HCT116 (cell line): ENCODE data around the gene TPST1. TPM values are rescaled to one million over a fixed set of nuclear protein-coding genes. Genes with fewer than 3 reads are reported as not detected.
"Not testable (repeated sequence)": the region's sequence is repeated elsewhere in the genome, so short reads cannot be mapped to it uniquely, and the experiment has no call there.

Experiments used
- ATAC-seq: fragments of 200-7000 bp; cut with Tn5 transposase; 2 replicates; pipeline ENCODE4 v1.9.1; 2020; ENCODE audit warnings: mild to moderate bottlenecking, moderate library complexity
- BruUV-seq: library from RNA; stranded (reverse); fragments of 400-500 nt; replicated peaks from 2 replicates; lab custom pipeline; 2021; lab: Mats Ljungman, UMichigan
- CTCF ChIA-PET: fragments of 300-600 bp; sonication (Branson Sonifier 250); formaldehyde crosslinking; loops from one replicate; lab custom pipeline; 2021; ENCODE audit warnings: antibody characterized with exemption; lab: Charles Lee
- POLR2A ChIA-PET: fragments of 300-600, 350-600 bp; sonication (Branson Sonifier 250); formaldehyde crosslinking; loops from one replicate; lab custom pipeline; 2021; ENCODE audit warnings: antibody characterized with exemption; lab: Charles Lee
- RAD21 ChIA-PET, 2 experiments: fragments of 300-600 bp; sonication (Branson Sonifier 250); formaldehyde crosslinking; loops; one replicate each; lab custom pipeline; 2023; ENCODE audit warnings: low total read pairs in 2 of 2; ENCODE audit not compliant: uncharacterized antibody in 2 of 2, unreplicated experiment in 2 of 2, low non-redundant PET in 1 of 2; lab: Charles Lee
- DNase-seq: peaks from one replicate; pipeline ENCODE4 v3.0.0-alpha.2; 2010; ENCODE audit warnings: low read depth, low spot score
- H2AFZ ChIP-seq: fragments of 200-600 bp; shearing (Covaris generic), sonication (generic); 2 replicates; pipeline ENCODE4 v1.6.1; 2017; ENCODE audit warnings: low read depth, mixed run types, mixed read lengths, antibody characterized with exemption, low read length; ENCODE audit not compliant: poor library complexity, severe bottlenecking
- H3K27ac ChIP-seq: 2 replicates; pipeline ENCODE4 v1.5.1; 2012; ENCODE audit warnings: low read depth, low read length
- H3K27me3 ChIP-seq: fragments of 200-600 bp; sonication (generic); 2 replicates; pipeline ENCODE4 v1.6.1; 2016; ENCODE audit warnings: mixed run types, low read length, mixed read lengths; ENCODE audit not compliant: insufficient read depth
- H3K36me3 ChIP-seq, 2 experiments: fragments of 200-500 bp in 1 of 2; fragments of 200-600 bp in 1 of 2; sonication (Bioruptor generic) in 1 of 2; sonication (generic) in 1 of 2; 2 replicates each; pipeline versions ENCODE4 v1.5.1 to v1.6.1; 2014 to 2016; ENCODE audit warnings: low read length in 2 of 2, inconsistent platforms in 1 of 2, mixed read lengths in 1 of 2, mixed run types in 1 of 2; ENCODE audit not compliant: insufficient read depth in 2 of 2, control insufficient read depth in 1 of 2
- H3K4me1 ChIP-seq, 2 experiments: fragments of 200-600 bp in 1 of 2; sonication (generic) in 1 of 2; 2 replicates each; pipeline versions ENCODE4 v1.5.1 to v1.6.1; 2012 to 2017; ENCODE audit warnings: low read length in 2 of 2, inconsistent platforms in 1 of 2, mild to moderate bottlenecking in 1 of 2, mixed read lengths in 1 of 2, mixed run types in 1 of 2, moderate library complexity in 1 of 2; ENCODE audit not compliant: insufficient read depth in 2 of 2, control insufficient read depth in 1 of 2
- H3K4me2 ChIP-seq: fragments of 200-600 bp; sonication (generic); 2 replicates; pipeline ENCODE4 v1.6.1; 2017; ENCODE audit warnings: mixed run types, low read length, mixed read lengths
- H3K4me3 ChIP-seq, 2 experiments: fragments of 200-600 bp in 1 of 2; sonication (generic) in 1 of 2; replicated peaks in 1 of 2; 2 replicates each; pipeline ENCODE4 v1.5.1; 2011 to 2016; ENCODE audit warnings: low read length in 2 of 2, control low read depth in 1 of 2, low read depth in 1 of 2, mild to moderate bottlenecking in 1 of 2, mixed read lengths in 1 of 2, mixed run types in 1 of 2
- H3K79me2 ChIP-seq: fragments of 200-600 bp; sonication (generic); 2 replicates; pipeline ENCODE4 v1.6.1; 2017; ENCODE audit warnings: mild to moderate bottlenecking, mixed run types, low read length, moderate library complexity, mixed read lengths; ENCODE audit not compliant: insufficient read depth
- H3K9ac ChIP-seq: fragments of 200-600 bp; sonication (generic); 2 replicates; pipeline ENCODE4 v1.6.1; 2016; ENCODE audit warnings: low read length, mixed read lengths
- H3K9me2 ChIP-seq: fragments of 200-600 bp; sonication (generic), shearing (Covaris generic); 2 replicates; pipeline ENCODE4 v1.6.1; 2017; ENCODE audit warnings: mixed run types, mild to moderate bottlenecking, moderate library complexity; ENCODE audit not compliant: insufficient read depth
- H3K9me3 ChIP-seq, 2 experiments: fragments of 200-500 bp in 1 of 2; fragments of 200-600 bp in 1 of 2; sonication (Bioruptor generic) in 1 of 2; sonication (generic) in 1 of 2; 2 replicates each; pipeline ENCODE4 v1.6.1; 2014 to 2017; ENCODE audit warnings: low read length in 2 of 2, mixed read lengths in 2 of 2, inconsistent platforms in 1 of 2, low read depth in 1 of 2, mild to moderate bottlenecking in 1 of 2, mixed run types in 1 of 2, moderate library complexity in 1 of 2; ENCODE audit not compliant: control insufficient read depth in 1 of 2, insufficient read depth in 1 of 2
- H4K20me1 ChIP-seq: fragments of 200-600 bp; sonication (generic), shearing (Covaris generic); 2 replicates; pipeline ENCODE4 v1.6.1; 2017; ENCODE audit warnings: mixed run types, mild to moderate bottlenecking, moderate library complexity; ENCODE audit not compliant: insufficient read depth
- ELF1 ChIP-seq: IDR thresholded peaks from 2 replicates; pipeline ENCODE4 v1.6.1; 2012; ENCODE audit warnings: low read depth, borderline replicate concordance
- POLR2A ChIP-seq: IDR thresholded peaks from 2 replicates; pipeline ENCODE4 v1.7.0; 2011; ENCODE audit warnings: borderline replicate concordance; ENCODE audit not compliant: insufficient read depth, insufficient read length; ENCODE audit errors: extremely low read depth
- ZFX ChIP-seq: fragments of 450-650 bp; IDR thresholded peaks from 2 replicates; pipeline ENCODE4 v1.6.1; 2017
- ZNF274 ChIP-seq: fragments of 200-500 bp; sonication (Bioruptor generic); IDR thresholded peaks from 2 replicates; pipeline ENCODE4 v1.6.1; 2014; ENCODE audit warnings: mild to moderate bottlenecking, low read depth, low read length, inconsistent platforms
- intact Hi-C: fragments of 100-400 bp; cut with micrococcal nuclease; formaldehyde crosslinking; loops from 2 replicates; pipeline ENCODE4 v1.10.0; 2022
- total RNA-seq: library from RNA; stranded (reverse); gene quantifications from one replicate; pipeline ENCODE4 v1.2.1, GENCODE V29; 2021; ENCODE audit not compliant: unreplicated experiment

The TPST1 gene
- total RNA-seq, 1 experiment from 2014 or later = 11.4 TPM

DNA sequence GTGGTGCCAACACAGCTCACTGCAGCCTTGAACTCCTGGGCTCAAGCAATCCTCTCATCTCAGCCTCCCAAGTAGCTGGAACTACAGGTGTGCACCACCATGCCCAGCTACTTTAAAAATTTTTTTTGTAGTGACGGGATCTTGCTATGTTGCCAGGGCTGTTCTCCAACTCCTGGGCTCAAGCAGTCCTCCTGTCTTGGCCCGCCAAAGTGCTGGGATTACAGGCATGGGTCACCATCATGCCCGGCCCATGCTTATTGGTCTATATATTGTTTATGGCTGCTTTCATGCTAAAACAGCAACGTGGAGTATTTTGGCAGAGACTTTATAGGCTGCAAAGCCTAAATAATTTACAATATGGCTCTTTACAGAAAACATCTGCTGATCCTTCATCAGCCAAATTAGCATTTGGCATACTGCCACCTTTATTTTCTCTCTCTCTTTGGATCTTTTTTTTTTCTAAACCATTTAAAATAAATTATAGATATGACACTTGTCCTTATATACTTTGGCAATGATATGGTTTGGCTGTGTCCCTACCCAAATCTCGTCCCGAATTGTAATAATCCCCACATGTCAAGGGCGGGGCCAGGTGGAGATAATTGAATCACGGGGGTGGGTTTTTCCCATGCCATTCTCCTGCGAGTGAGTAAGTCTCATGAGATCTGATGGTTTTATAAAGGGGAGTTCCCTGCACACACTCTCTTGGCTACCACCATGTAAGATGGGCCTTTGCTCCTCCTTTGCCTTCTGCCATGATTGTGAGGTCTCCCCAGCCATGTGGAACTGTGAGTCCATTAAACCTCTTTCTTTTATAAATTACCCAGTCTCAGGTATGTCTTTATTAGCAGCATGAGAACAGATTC is 32.4 kb upstream of the TPST1 start:
- H3K4me3 ChIP-seq, H3K9me2 ChIP-seq, H3K9ac ChIP-seq, H3K27me3 ChIP-seq, H3K4me2 ChIP-seq, H3K4me1 ChIP-seq, DNase-seq, CTCF ChIA-PET, POLR2A ChIA-PET, ATAC-seq, BruUV-seq, intact Hi-C loops, H3K27ac ChIP-seq, RAD21 ChIA-PET, H3K9me3 ChIP-seq, H3K36me3 ChIP-seq, H3K79me2 ChIP-seq, H4K20me1 ChIP-seq, H2AFZ ChIP-seq: not testable (repeated sequence)

DNA sequence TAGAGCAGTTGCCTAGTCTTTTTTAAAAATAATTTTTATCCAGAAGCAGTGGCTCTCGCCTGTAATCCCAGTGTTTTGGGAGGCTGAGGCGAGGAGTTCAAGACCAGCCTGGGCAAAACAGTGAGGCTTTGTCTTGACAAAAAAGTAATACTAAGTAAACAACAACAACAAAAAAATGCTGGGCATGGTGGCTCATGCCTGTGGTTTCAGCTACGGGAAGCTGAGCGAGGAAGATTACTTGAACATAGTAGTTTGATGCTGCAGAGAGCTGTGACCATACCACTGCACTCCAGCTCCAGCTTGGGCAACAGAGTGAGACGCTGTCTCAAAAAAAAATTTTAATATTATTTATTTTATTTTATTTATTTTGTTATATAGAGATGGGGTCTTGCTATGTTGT is 31.3 kb upstream of the TPST1 start:
- H3K4me2 ChIP-seq = no peak overlapping the region
- TF ChIP-seq ZNF274 (no peak), ELF1 (no peak), ZFX (no peak), POLR2A (no peak)
- no peak overlapping the region for H3K4me3 ChIP-seq
- ChIA-PET POLR2A (no interaction called here), CTCF (no interaction called here), RAD21 (no interaction called here)
- H3K9ac ChIP-seq = no peak overlapping the region
- H3K36me3 ChIP-seq = no peaks in the 10 kb centered on the region
- no peak for ATAC-seq
- no peak overlapping the region for H2AFZ ChIP-seq
- no peaks in the 10 kb centered on the region for H3K79me2 ChIP-seq
- no TSS peak for BruUV-seq
- no peaks in the 10 kb centered on the region for H3K27me3 ChIP-seq
- no peaks in the 10 kb centered on the region for H3K9me2 ChIP-seq
- H3K4me1 ChIP-seq = peaks cover 0 to 8% of the 10 kb centered on the region in 2 experiments; a peak in 2 of 4 replicates
- no peaks in the 10 kb centered on the region for H4K20me1 ChIP-seq
- H3K9me3 ChIP-seq = no peaks in the 10 kb centered on the region; a peak in 1 of 4 replicates
- H3K27ac ChIP-seq = no peak overlapping the region
- no peak for DNase-seq
- intact Hi-C loops = no loop called here

DNA sequence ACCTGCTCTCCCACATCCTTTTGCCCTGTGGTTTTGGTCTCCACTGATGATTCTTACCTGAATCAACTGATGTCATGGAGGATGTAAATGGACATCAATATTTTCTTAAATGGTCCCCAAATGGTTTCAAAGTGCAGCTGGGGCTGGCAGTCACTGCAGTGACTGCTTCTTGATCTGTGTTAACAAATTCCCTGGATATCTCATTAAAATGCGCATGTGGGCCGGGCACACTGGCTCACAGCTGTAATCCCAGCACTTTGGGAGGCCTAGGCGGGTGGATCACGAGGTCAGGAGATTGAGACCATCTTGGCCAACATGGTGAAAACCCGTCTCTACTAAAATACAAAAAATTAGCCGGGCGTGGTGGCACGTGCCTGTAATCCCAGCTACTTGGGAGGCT is 30.1 kb upstream of the TPST1 start:
- H3K36me3 ChIP-seq, H3K9me2 ChIP-seq, intact Hi-C loops, BruUV-seq, H4K20me1 ChIP-seq, RAD21 ChIA-PET, H2AFZ ChIP-seq, H3K4me1 ChIP-seq, H3K79me2 ChIP-seq, CTCF ChIA-PET, POLR2A ChIA-PET, H3K4me3 ChIP-seq, H3K9me3 ChIP-seq, H3K4me2 ChIP-seq, DNase-seq, H3K27ac ChIP-seq, H3K27me3 ChIP-seq, H3K9ac ChIP-seq, ATAC-seq: not testable (repeated sequence)
